GM12878 (cell line): ENCODE measurements around the gene HCFC1.

Experiments
- GABPA ChIP-seq: IDR thresholded peaks from 2 replicates; pipeline ENCODE4 v1.6.1; 2014; ENCODE audit warnings: antibody characterized with exemption, low read depth, mild to moderate bottlenecking, inconsistent platforms
- MXI1 ChIP-seq: fragments of 150-350 bp; IDR thresholded peaks from 2 replicates; pipeline ENCODE4 v1.6.1; 2011; ENCODE audit warnings: low read depth, mild to moderate bottlenecking, inconsistent platforms, low read length, improper control_type of control experiment
- NFXL1 ChIP-seq: fragments of 450-650 bp; IDR thresholded peaks from 2 replicates; pipeline ENCODE4 v1.6.1; 2017; ENCODE audit warnings: antibody characterized with exemption, mild to moderate bottlenecking, borderline replicate concordance
- TF ChIP-seq, protein P1 (sequence below), 3 experiments: IDR thresholded peaks in 2 of 3; conservative IDR thresholded peaks in 1 of 3; 2 replicates each; pipeline ENCODE4 v1.5.1; 2011; ENCODE audit warnings: low read depth in 3 of 3, low read length in 3 of 3, mild to moderate bottlenecking in 3 of 3, control low read depth in 2 of 3, moderate library complexity in 2 of 3, inconsistent platforms in 1 of 3, mixed read lengths in 1 of 3; ENCODE audit not compliant: control insufficient read depth in 2 of 3, insufficient read depth in 1 of 3; ENCODE audit errors: extremely low read depth in 1 of 3

DNA sequence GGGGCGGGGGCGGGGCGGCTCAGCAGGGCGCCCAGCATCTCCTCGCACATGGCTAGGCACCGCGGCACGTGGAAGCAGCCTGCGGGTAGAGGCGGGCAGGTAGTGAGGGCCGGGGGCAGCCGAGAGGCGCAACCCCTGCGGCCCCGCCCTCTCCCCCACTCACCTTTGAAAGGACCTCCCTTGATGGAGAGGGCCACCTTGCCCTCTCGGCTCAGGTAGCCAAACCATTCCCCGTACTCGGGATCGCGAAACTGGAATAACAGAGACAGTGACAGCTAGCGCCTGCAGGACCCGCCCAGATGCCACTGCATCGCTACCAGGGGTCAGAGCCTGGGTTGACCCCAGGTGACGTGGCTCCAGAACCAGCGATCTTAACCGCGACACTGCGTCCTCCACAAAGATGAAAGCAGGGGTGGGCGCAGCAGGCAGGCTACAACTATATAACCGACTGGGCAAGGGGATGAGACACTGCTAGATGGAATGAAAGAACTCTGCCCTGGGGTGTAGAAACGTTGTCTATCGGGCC lies 36.2 kb downstream of the HCFC1 start:
- TF ChIP-seq MXI1 (no peak), NFXL1 (no peak), GABPA (no peak)
- TF ChIP-seq, protein P1, sequence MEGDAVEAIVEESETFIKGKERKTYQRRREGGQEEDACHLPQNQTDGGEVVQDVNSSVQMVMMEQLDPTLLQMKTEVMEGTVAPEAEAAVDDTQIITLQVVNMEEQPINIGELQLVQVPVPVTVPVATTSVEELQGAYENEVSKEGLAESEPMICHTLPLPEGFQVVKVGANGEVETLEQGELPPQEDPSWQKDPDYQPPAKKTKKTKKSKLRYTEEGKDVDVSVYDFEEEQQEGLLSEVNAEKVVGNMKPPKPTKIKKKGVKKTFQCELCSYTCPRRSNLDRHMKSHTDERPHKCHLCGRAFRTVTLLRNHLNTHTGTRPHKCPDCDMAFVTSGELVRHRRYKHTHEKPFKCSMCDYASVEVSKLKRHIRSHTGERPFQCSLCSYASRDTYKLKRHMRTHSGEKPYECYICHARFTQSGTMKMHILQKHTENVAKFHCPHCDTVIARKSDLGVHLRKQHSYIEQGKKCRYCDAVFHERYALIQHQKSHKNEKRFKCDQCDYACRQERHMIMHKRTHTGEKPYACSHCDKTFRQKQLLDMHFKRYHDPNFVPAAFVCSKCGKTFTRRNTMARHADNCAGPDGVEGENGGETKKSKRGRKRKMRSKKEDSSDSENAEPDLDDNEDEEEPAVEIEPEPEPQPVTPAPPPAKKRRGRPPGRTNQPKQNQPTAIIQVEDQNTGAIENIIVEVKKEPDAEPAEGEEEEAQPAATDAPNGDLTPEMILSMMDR (IDR thresholded peaks at IDR 0.05 in 2 of 3, conservative IDR thresholded peaks at IDR 0.05 in 1 of 3; ENCODE audit: control insufficient read depth in 2 of 3, extremely low read depth in 1 of 3, insufficient read depth in 1 of 3, low read depth in 3 of 3, low read length in 3 of 3): no peak
